Peyer's patch (tissue), 4 donors: ENCODE measurements around the gene NRIP1. TPM values are rescaled to one million over a fixed set of nuclear protein-coding genes. Genes with fewer than 3 reads are reported as not detected.

Experiments used
- DNase-seq, 3 donors: peaks; one replicate each; pipeline ENCODE4 v3.0.0-alpha.2; 2017 to 2019
- H3K27ac ChIP-seq, 4 donors: fragments of 200-600 bp; sonication (generic); one replicate each; pipeline ENCODE4 v1.5.1; 2016 to 2019
- H3K27me3 ChIP-seq, 2 donors: fragments of 200-600 bp; sonication (generic); one replicate each; pipeline ENCODE4 v1.5.1; 2019
- H3K36me3 ChIP-seq, 3 donors: fragments of 200-600 bp; sonication (generic); one replicate each; pipeline ENCODE4 v1.5.1; 2016 to 2019
- H3K4me1 ChIP-seq, 4 donors: fragments of 200-600 bp; sonication (generic); one replicate each; pipeline ENCODE4 v1.5.1; 2016 to 2019
- H3K4me3 ChIP-seq, 4 donors: fragments of 200-600 bp; sonication (generic); 1 replicate in 3 of 4; 2 replicates in 1 of 4; pipeline ENCODE4 v1.5.1; 2016 to 2019; ENCODE audit warnings: mild to moderate bottlenecking in 1 of 4
- H3K9me3 ChIP-seq, 4 donors: fragments of 200-600 bp; sonication (generic); one replicate each; pipeline ENCODE4 v1.5.1; 2016 to 2019; ENCODE audit warnings: mild to moderate bottlenecking in 1 of 4
- CTCF ChIP-seq, 6 experiments: fragments of 450-650 bp in 4 of 6; fragments of 200-600 bp in 2 of 6; sonication (generic) in 1 of 6; IDR thresholded peaks; one replicate each; pipeline ENCODE4 v1.5.1; 2017 to 2019; ENCODE audit warnings: antibody characterized with exemption in 6 of 6, mild to moderate bottlenecking in 3 of 6, moderate library complexity in 1 of 6
- POLR2A ChIP-seq, 2 donors: fragments of 450-650 bp; IDR thresholded peaks; one replicate each; pipeline ENCODE4 v1.5.1; 2017; ENCODE audit warnings: antibody characterized with exemption in 2 of 2, mild to moderate bottlenecking in 2 of 2, moderate library complexity in 2 of 2
- total RNA-seq, 4 donors: library from RNA; depleted of rRNA; stranded (reverse); fragments of >200 nt; gene quantifications; one replicate each; pipeline ENCODE4 v1.1.0, GENCODE V29; 2016

NRIP1 gene
- total RNA-seq, 4 donors from 2014 or later: 37.4 to 72.9 (median 53.6) TPM

- Histone ChIP-seq H3K27me3 (no peaks in the 10 kb centered on the region), H3K27ac (no peak overlapping the region), H3K4me1 (no peaks in the 10 kb centered on the region), H3K9me3 (no peaks in the 10 kb centered on the region), H3K36me3 (no peaks in the 10 kb centered on the region), H3K4me3 (no peak overlapping the region)
- no peak for DNase-seq
- no peak for TF ChIP-seq POLR2A (IDR thresholded peaks at IDR 0.05)
- no peak for TF ChIP-seq CTCF (IDR thresholded peaks at IDR 0.05)
Measured at GRCh38 chr21:14911351-14911750, 153.4 kb downstream of the NRIP1 start.
